NCI-H128 (cell line): ENCODE results near the gene TCEANC.

Source experiments
- DNase-seq: peaks from one replicate; lab custom pipeline; 2025; ENCODE audit not compliant: unreplicated experiment; lab: John Stamatoyannopoulos, UW

TCEANC gene

GRCh38 chrX:13691841-13692371, 39.0 kb downstream of the TCEANC start:
- DNase-seq = no peak

DNA sequence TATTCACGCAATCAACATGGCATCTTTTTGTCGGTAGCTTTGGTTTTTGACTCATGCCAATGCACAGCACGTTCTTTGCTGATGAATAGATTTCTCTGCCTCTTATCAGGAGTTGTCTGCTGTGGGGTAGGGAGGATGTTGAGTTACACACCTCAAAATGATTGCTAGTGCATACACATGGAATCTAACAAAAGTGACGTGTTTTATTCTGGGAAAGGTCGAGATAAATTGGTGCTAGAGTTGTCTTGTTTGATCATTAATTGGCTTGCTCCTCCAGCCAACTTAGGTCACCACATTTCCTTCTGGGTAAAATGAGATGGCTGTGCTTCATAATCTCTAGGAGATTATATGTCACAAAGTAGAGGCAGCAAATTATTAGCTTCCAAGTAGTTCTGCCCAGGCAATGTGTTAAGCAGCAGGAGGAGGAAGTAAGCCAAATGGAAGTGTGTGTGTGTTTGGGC, 39.9 kb downstream of the TCEANC start:
- DNase-seq = no peak

DNA sequence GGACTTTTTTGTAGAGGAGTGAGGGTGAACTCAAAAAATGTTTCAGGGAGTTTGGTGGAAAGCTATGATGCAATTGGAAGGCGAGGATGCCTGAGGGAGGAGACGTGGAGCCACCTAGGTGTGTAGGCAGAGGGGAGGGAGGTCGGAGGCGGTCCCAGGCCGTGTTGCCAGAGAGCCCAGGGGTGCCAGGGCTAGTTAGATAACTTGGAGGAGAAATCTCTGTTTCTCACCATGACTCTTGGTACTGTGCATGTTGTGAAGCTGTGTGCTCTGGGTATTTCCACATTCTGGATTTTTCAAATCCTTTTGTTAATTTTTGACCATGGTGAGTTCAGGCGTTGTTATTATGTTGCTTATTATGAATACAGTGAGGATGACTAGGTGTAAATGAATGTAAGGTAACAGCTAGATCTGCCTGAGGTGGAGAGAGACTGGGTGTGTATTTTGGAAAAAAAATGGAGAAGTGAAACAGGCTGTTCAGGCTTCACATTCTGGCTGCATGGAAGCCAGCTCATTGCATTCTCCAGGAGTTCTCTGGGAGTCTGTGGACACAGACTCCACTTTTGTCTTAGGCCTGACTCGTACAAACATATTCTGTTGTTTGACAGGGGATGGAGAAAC, 40.5 kb downstream of the TCEANC start:
- DNase-seq = no peak

- DNase-seq = no peak
Observed at GRCh38 chrX:13694359-13694758, 41.4 kb downstream of the TCEANC start.

GRCh38 chrX:13694983-13695382, 42.0 kb downstream of the TCEANC start:
- DNase-seq = no peak

GRCh38 chrX:13695601-13696115, 42.7 kb downstream of the TCEANC start:
- DNase-seq = no peak

- no peak for DNase-seq
Observed at GRCh38 chrX:13697455-13697854, 44.5 kb downstream of the TCEANC start.

GRCh38 chrX:13697976-13698375, 45.0 kb downstream of the TCEANC start:
- no peak for DNase-seq

GRCh38 chrX:13698432-13698831, 45.5 kb downstream of the TCEANC start:
- DNase-seq = no peak

DNA sequence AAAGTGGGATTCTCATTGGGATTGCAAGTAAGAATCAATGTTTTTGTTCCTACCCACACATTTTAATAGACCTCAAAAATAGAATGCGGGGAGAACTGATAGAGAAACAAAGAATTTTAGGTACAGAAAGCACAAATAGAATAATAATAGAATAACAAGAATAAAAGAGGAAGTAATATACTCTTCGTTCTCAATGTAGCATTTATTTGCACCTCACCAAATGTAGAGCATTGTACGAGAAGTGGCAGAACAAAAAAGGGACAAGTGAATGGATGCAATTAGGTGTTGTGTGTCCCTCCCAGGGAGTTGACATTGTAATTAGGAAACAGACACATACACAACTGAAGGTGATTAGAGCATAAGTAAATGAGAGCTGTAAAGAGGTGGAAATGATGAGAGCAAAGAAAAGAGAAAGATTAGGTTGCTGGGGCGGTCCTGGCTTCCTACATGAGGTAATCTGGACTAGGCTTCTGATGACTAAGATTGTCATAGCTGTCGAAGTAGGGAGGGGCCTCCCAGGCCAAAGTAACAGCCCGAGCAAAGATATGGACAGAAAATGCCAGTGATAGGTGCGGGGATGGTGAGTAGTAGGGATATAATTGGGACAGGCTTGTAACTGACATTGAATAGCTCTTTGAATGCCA, 46.4 kb downstream of the TCEANC start:
- DNase-seq = no peak

DNA sequence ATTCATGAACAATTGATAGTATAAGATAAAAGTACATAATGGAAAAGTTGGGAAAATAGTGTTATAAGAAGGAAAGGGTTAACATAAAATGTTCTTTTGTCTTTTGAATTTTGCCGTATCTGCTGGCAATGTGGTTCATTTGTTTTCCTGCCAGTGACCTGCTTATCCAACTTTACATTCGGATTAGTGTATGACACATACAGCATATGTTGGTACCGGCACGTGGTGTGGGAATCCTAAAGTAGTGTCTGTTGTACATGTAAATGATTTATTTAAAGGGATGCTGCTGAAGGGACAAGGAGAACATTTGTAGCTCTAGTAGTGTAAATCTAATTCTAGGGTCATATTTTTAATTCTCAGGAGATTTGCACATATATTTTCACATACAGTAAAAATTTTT, 47.4 kb downstream of the TCEANC start:
- DNase-seq = no peak

DNA sequence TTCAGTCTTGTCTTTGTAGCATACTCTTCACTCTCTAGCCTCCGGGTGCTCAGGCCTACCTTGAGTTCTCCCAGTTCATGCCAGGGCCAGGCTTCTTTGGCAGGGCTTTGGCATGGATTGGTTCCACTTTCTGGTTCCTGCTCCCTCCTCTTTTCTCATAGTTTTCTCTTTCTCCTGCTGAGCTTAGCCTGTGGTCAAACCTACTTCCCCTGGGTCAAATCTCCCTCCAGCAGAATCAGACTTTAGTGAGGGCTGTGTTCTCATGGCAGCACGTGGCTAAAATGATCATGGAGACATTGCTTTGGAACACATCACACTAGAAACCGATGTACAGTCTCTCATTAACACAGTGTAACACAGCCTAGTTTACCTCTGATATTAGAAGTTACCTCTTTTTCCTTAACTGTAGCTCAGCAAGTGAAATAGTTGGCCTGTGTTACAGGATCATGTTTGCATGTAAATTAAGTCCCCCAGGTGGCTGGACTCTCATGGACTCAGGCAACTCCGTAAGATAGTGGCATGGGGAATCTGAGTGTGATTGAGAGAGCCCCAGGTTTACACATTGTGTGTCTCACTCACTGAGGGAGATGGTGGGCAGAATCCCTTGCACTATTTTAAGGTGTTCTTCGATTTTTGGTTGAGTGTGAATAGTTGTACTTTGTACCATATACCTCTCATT, 49.3 kb downstream of the TCEANC start:
- DNase-seq = no peak

- DNase-seq = no peak
Observed at GRCh38 chrX:13703135-13703534, 50.2 kb downstream of the TCEANC start.

DNA sequence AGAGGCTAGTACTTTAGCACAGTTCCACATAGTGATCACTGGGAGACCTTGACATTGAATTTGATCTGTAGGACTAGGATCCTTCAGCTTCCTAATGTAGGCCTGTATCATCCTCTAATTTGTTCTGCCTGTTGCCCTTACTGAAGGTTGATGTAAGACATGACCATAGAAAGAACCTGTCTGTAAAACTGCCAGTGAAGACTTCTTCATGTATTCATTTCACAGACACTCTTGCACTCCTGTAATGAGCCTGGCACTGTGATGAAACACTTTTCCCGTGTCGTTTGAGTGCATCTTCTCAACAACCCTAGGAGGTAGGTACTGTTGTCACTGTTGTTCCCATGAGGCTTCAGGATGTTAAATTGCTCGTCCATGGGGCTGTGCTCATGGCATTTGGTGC, 50.6 kb downstream of the TCEANC start:
- no peak for DNase-seq

GRCh38 chrX:13711141-13711540, 58.2 kb downstream of the TCEANC start:
- no peak for DNase-seq
